Midbrain (tissue), 1 donor: ENCODE results near the gene FANCI.

Experiments
- DNase-seq: peaks from one replicate; lab custom pipeline; 2025; lab: John Stamatoyannopoulos, UW

FANCI gene

GRCh38 chr15:89243691-89244573 is at the start of gene FANCI:
FANCI (plus strand) TSS chr15:89243979; CDS start chr15:89247648, 3,669 bp downstream.
- DNase-seq: peak; percentile 95

- no peak for DNase-seq
Measured at GRCh38 chr15:89194608-89195007, 49.2 kb upstream of the FANCI start.

- no peak for DNase-seq
Measured at GRCh38 chr15:89195836-89196235, 47.9 kb upstream of the FANCI start.

GRCh38 chr15:89196241-89196640 is 47.5 kb upstream of the FANCI start:
- no peak for DNase-seq

GRCh38 chr15:89196994-89197393 is 46.8 kb upstream of the FANCI start:
- DNase-seq: no peak

GRCh38 chr15:89197503-89197971 is 46.2 kb upstream of the FANCI start:
- DNase-seq: peak; percentile 88

GRCh38 chr15:89198196-89198595 is 45.6 kb upstream of the FANCI start:
- no peak for DNase-seq

- DNase-seq: peak; percentile 71
Measured at GRCh38 chr15:89198934-89199333, 44.8 kb upstream of the FANCI start.

- DNase-seq: peak; percentile 14
Measured at GRCh38 chr15:89199746-89200145, 44.0 kb upstream of the FANCI start.

- no peak for DNase-seq
Measured at GRCh38 chr15:89200182-89200581, 43.6 kb upstream of the FANCI start.

GRCh38 chr15:89201465-89202005 is 42.2 kb upstream of the FANCI start:
- no peak for DNase-seq

- no peak for DNase-seq
Measured at GRCh38 chr15:89203705-89204273, 40.0 kb upstream of the FANCI start.

GRCh38 chr15:89205991-89206585 is 37.7 kb upstream of the FANCI start:
- DNase-seq: no peak

GRCh38 chr15:89206908-89207331 is 36.9 kb upstream of the FANCI start:
- DNase-seq: peak; percentile 73

GRCh38 chr15:89208256-89208655 is 35.5 kb upstream of the FANCI start:
- DNase-seq: no peak

GRCh38 chr15:89209057-89209456 is 34.7 kb upstream of the FANCI start:
- no peak for DNase-seq

GRCh38 chr15:89211678-89212170 is 32.1 kb upstream of the FANCI start:
- no peak for DNase-seq

- DNase-seq: no peak
Measured at GRCh38 chr15:89215627-89216026, 28.2 kb upstream of the FANCI start.

- DNase-seq: no peak
Measured at GRCh38 chr15:89217031-89217430, 26.7 kb upstream of the FANCI start.

- no peak for DNase-seq
Measured at GRCh38 chr15:89217686-89218376, 25.9 kb upstream of the FANCI start.

- DNase-seq: no peak
Measured at GRCh38 chr15:89218531-89218930, 25.2 kb upstream of the FANCI start.

GRCh38 chr15:89221543-89221942 is 22.2 kb upstream of the FANCI start, which contains the start of gene RLBP1:
RLBP1 (minus strand) TSS chr15:89221579; CDS start chr15:89218975, 2,604 bp downstream.
- peak; percentile 16 for DNase-seq
